Measurements from ENCODE around the gene GNG13. TPM values are rescaled to one million over a fixed set of nuclear protein-coding genes. Genes with fewer than 3 reads are reported as not detected.

GNG13 gene
- polyA plus RNA-seq, 2 of the 4 experiments (the other 2 are of a cell fraction), result 0.09 TPM; not detected in 1

GRCh38 chr16:842061-842476, 41.5 kb upstream of the GNG13 start:
- no peak for DNase-seq (ENCODE audit: low read depth in 1 of 2, low spot score in 1 of 2)
- H3K4me2 ChIP-seq, result no peak overlapping the region
- H3K4me3 ChIP-seq, result no peak overlapping the region
- TF ChIP-seq JUN (IDR thresholded peaks at IDR 0.05) (no peak), RAD21 (conservative IDR thresholded peaks at IDR 0.05 in 1 of 2, IDR thresholded peaks at IDR 0.05 in 1 of 2) (no peak), HOXA7 (CRISPR knock-in tag; IDR thresholded peaks at IDR 0.05) (no peak), HOXB5 (CRISPR knock-in tag; IDR thresholded peaks at IDR 0.05) (no peak), SREBF2 (IDR thresholded peaks at IDR 0.05) (no peak), TP53 (CRISPR knock-in tag; IDR thresholded peaks at IDR 0.05) (no peak), BCL3 (IDR thresholded peaks at IDR 0.05) (no peak), POLR2A (IDR thresholded peaks at IDR 0.05; ENCODE audit: low read length) (no peak), RARB (CRISPR knock-in tag; IDR thresholded peaks at IDR 0.05) (no peak), EP300 (IDR thresholded peaks at IDR 0.05) (no peak), POLR2AphosphoS2 (conservative IDR thresholded peaks at IDR 0.05; ENCODE audit: low read length) (no peak), FOXS1 (CRISPR knock-in tag; IDR thresholded peaks at IDR 0.05) (no peak), HMGXB4 (CRISPR knock-in tag; IDR thresholded peaks at IDR 0.05; ENCODE audit: borderline replicate concordance) (no peak), EHF (CRISPR knock-in tag; IDR thresholded peaks at IDR 0.05) (no peak), MAZ (IDR thresholded peaks at IDR 0.05; ENCODE audit: borderline replicate concordance, low read depth, low read length) (no peak), KDM5A (IDR thresholded peaks at IDR 0.05) (no peak), MYC (IDR thresholded peaks at IDR 0.05; ENCODE audit: borderline replicate concordance, low read length) (no peak)
- TF ChIP-seq, protein P1, sequence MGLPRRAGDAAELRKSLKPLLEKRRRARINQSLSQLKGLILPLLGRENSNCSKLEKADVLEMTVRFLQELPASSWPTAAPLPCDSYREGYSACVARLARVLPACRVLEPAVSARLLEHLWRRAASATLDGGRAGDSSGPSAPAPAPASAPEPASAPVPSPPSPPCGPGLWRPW (IDR thresholded peaks at IDR 0.05), result no peak
- H3K4me1 ChIP-seq, result no peaks in the 10 kb centered on the region
- POLR2A ChIA-PET, result no interaction called here
- CTCF ChIA-PET, result no interaction called here
- WGBS (ENCODE audit: missing lambda C conversion rate), result 52% methylated on average over 4 of the region's 19 CpGs
- no peak; a peak in 1 of 6 replicates for ATAC-seq
- FAIRE-seq, result no peak
- no peak overlapping the region for H3K27ac ChIP-seq
- peaks cover 3% of the 10 kb centered on the region; the same call in 2 of the 3 replicates for H3K9me3 ChIP-seq

DNA sequence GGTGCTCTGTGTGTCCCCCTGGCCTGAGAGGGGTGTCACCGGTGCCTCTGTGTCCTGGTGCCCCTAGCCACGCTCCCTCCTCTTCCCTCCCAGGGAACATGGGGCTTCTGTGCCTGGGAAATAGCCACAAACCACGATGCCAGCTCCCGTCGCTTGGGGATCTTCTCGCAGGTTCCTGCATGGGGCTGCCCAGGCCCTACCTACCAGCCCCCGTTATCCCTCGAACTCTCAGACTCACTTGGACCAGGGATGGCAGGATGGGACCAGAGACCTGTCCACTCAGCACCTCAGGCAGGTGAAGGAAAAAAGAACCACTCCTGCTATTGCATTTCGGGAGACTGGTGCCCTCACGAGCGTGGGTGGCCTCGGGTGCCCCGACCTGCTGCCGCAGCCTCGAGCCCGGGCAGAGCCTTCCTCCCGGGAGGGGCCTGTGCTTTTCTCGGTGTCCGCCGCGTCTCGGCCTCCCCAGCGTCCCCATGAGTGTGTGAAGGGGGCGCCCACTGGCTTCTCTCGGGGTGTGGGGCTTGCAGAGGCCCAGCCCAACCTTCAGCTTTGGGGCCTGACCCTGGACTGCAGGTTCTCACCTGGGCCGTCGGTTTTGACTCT, 41.0 kb upstream of the GNG13 start:
- no peak for FAIRE-seq
- no peak overlapping the region for H3K4me3 ChIP-seq
- H3K9me3 ChIP-seq, result peaks cover 8% of the 10 kb centered on the region; the same call in 2 of the 3 replicates
- DNase-seq (ENCODE audit: low read depth in 1 of 2, low spot score in 1 of 2), result no peak
- 56% methylated on average over 18 of the region's 27 CpGs for WGBS (ENCODE audit: missing lambda C conversion rate)
- CTCF ChIA-PET, result no interaction called here
- no peaks in the 10 kb centered on the region for H3K4me1 ChIP-seq
- no peak overlapping the region for H3K4me2 ChIP-seq
- POLR2A ChIA-PET, result no interaction called here
- TF ChIP-seq POLR2AphosphoS2 (conservative IDR thresholded peaks at IDR 0.05; ENCODE audit: low read length) (no peak), EP300 (IDR thresholded peaks at IDR 0.05) (no peak), HOXB5 (CRISPR knock-in tag; IDR thresholded peaks at IDR 0.05) (no peak), HMGXB4 (CRISPR knock-in tag; IDR thresholded peaks at IDR 0.05; ENCODE audit: borderline replicate concordance) (no peak), NFE2L2 (conservative IDR thresholded peaks at IDR 0.05; ENCODE audit: low read length) (no peak), ESRRA (IDR thresholded peaks at IDR 0.05; ENCODE audit: borderline replicate concordance, low read length) (no peak), CTCF (IDR thresholded peaks at IDR 0.05) (no peak), MYC (IDR thresholded peaks at IDR 0.05; ENCODE audit: borderline replicate concordance, low read length) (no peak), ZFP36 (IDR thresholded peaks at IDR 0.05; ENCODE audit: borderline replicate concordance, partially characterized antibody) (no peak), HDAC2 (IDR thresholded peaks at IDR 0.05) (no peak), RARB (CRISPR knock-in tag; IDR thresholded peaks at IDR 0.05) (no peak), SMC3 (IDR thresholded peaks at IDR 0.05) (no peak), FOXS1 (CRISPR knock-in tag; IDR thresholded peaks at IDR 0.05) (no peak), KDM1A (IDR thresholded peaks at IDR 0.05; ENCODE audit: low read depth) (no peak), EHF (CRISPR knock-in tag; IDR thresholded peaks at IDR 0.05) (no peak), HOXB13 (CRISPR knock-in tag; IDR thresholded peaks at IDR 0.05; ENCODE audit: low read depth) (no peak)
- TF ChIP-seq, protein P2, sequence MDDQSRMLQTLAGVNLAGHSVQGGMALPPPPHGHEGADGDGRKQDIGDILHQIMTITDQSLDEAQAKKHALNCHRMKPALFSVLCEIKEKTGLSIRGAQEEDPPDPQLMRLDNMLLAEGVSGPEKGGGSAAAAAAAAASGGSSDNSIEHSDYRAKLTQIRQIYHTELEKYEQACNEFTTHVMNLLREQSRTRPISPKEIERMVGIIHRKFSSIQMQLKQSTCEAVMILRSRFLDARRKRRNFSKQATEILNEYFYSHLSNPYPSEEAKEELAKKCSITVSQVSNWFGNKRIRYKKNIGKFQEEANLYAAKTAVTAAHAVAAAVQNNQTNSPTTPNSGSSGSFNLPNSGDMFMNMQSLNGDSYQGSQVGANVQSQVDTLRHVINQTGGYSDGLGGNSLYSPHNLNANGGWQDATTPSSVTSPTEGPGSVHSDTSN (IDR thresholded peaks at IDR 0.05), result no peak
- H3K27ac ChIP-seq, result no peak overlapping the region
- no peak for ATAC-seq
